ENCODE results near the gene SLC6A6.

SLC6A6 gene

GRCh38 chr3:14521611-14522010 lies 119.2 kb downstream of the SLC6A6 start:
- ATAC-seq (replicated peaks) (no peak), DNase-seq (no peak)
- H3K27me3 Mint-ChIP-seq: peaks cover 26 to 77% of the 10 kb centered on the region in 2 donors
- no peak overlapping the region for H3K4me3 Mint-ChIP-seq
- no peaks in the 10 kb centered on the region for H3K9me3 Mint-ChIP-seq
- no peak overlapping the region for H3K27ac Mint-ChIP-seq
- H3K4me1 Mint-ChIP-seq (ENCODE audit: low read depth in 2 of 2): no peaks in the 10 kb centered on the region
- H3K36me3 Mint-ChIP-seq (ENCODE audit: insufficient read depth): no peaks in the 10 kb centered on the region

GRCh38 chr3:14522129-14522691 lies 119.8 kb downstream of the SLC6A6 start:
- Mint-ChIP-seq H3K27me3 (peaks cover 32 to 77% of the 10 kb centered on the region in 2 donors), H3K9me3 (no peaks in the 10 kb centered on the region), H3K4me3 (no peak overlapping the region), H3K4me1 (ENCODE audit: low read depth in 2 of 2) (no peaks in the 10 kb centered on the region), H3K27ac (no peak overlapping the region), H3K36me3 (ENCODE audit: insufficient read depth) (no peaks in the 10 kb centered on the region)
- DNase-seq: no peak
- ATAC-seq (replicated peaks): no peak

GRCh38 chr3:14522768-14523167 lies 120.4 kb downstream of the SLC6A6 start:
- H3K4me3 Mint-ChIP-seq: no peak overlapping the region
- H3K36me3 Mint-ChIP-seq (ENCODE audit: insufficient read depth): no peaks in the 10 kb centered on the region
- H3K4me1 Mint-ChIP-seq (ENCODE audit: low read depth in 2 of 2): no peaks in the 10 kb centered on the region
- H3K27ac Mint-ChIP-seq: no peak overlapping the region
- H3K27me3 Mint-ChIP-seq: peaks cover 33 to 77% of the 10 kb centered on the region in 2 donors
- ATAC-seq (replicated peaks) (no peak), DNase-seq (no peak)
- no peaks in the 10 kb centered on the region for H3K9me3 Mint-ChIP-seq

- Mint-ChIP-seq H3K36me3 (ENCODE audit: insufficient read depth) (no peaks in the 10 kb centered on the region), H3K27ac (no peak overlapping the region), H3K27me3 (peaks cover 33 to 74% of the 10 kb centered on the region in 2 donors), H3K4me3 (no peak overlapping the region), H3K9me3 (no peaks in the 10 kb centered on the region), H3K4me1 (ENCODE audit: low read depth in 2 of 2) (no peaks in the 10 kb centered on the region)
- DNase-seq (no peak), ATAC-seq (replicated peaks) (no peak)
Measured at GRCh38 chr3:14523792-14524191, 121.4 kb downstream of the SLC6A6 start.

- no peak for DNase-seq
- peaks cover 33 to 68% of the 10 kb centered on the region in 2 donors for H3K27me3 Mint-ChIP-seq
- no peak overlapping the region for H3K4me3 Mint-ChIP-seq
- no peaks in the 10 kb centered on the region for H3K36me3 Mint-ChIP-seq (ENCODE audit: insufficient read depth)
- ATAC-seq (replicated peaks): no peak
- no peak overlapping the region for H3K27ac Mint-ChIP-seq
- H3K9me3 Mint-ChIP-seq: no peaks in the 10 kb centered on the region
- no peaks in the 10 kb centered on the region for H3K4me1 Mint-ChIP-seq (ENCODE audit: low read depth in 2 of 2)
Measured at GRCh38 chr3:14524311-14524711, 121.9 kb downstream of the SLC6A6 start.

GRCh38 chr3:14524920-14525660 lies 122.7 kb downstream of the SLC6A6 start:
- no peak for ATAC-seq (replicated peaks)
- Mint-ChIP-seq H3K36me3 (ENCODE audit: insufficient read depth) (no peaks in the 10 kb centered on the region), H3K9me3 (no peaks in the 10 kb centered on the region), H3K4me1 (ENCODE audit: low read depth in 2 of 2) (no peaks in the 10 kb centered on the region), H3K4me3 (no peak overlapping the region), H3K27me3 (peaks cover 41 to 64% of the 10 kb centered on the region in 2 donors), H3K27ac (no peak overlapping the region)
- DNase-seq: no peak

- Mint-ChIP-seq H3K9me3 (no peaks in the 10 kb centered on the region), H3K36me3 (ENCODE audit: insufficient read depth) (no peaks in the 10 kb centered on the region), H3K4me3 (no peak overlapping the region), H3K27me3 (peaks cover 47 to 67% of the 10 kb centered on the region in 2 donors), H3K27ac (no peak overlapping the region), H3K4me1 (ENCODE audit: low read depth in 2 of 2) (no peaks in the 10 kb centered on the region)
- DNase-seq: no peak
- ATAC-seq (replicated peaks): no peak
Measured at GRCh38 chr3:14525685-14526631, 123.6 kb downstream of the SLC6A6 start.

- DNase-seq (no peak), ATAC-seq (replicated peaks) (no peak)
- Mint-ChIP-seq H3K27me3 (peaks cover 51 to 68% of the 10 kb centered on the region in 2 donors), H3K4me3 (no peak overlapping the region), H3K27ac (no peak overlapping the region), H3K4me1 (ENCODE audit: low read depth in 2 of 2) (no peaks in the 10 kb centered on the region), H3K36me3 (ENCODE audit: insufficient read depth) (no peaks in the 10 kb centered on the region), H3K9me3 (no peaks in the 10 kb centered on the region)
Measured at GRCh38 chr3:14528081-14528480, 125.7 kb downstream of the SLC6A6 start.

- ATAC-seq (replicated peaks): no peak
- no peaks in the 10 kb centered on the region for H3K4me1 Mint-ChIP-seq (ENCODE audit: low read depth in 2 of 2)
- no peak overlapping the region for H3K4me3 Mint-ChIP-seq
- peaks cover 44 to 55% of the 10 kb centered on the region in 2 donors for H3K27me3 Mint-ChIP-seq
- no peaks in the 10 kb centered on the region for H3K9me3 Mint-ChIP-seq
- H3K27ac Mint-ChIP-seq: no peak overlapping the region
- DNase-seq: no peak
- no peaks in the 10 kb centered on the region for H3K36me3 Mint-ChIP-seq (ENCODE audit: insufficient read depth)
Measured at GRCh38 chr3:14531856-14532395, 129.5 kb downstream of the SLC6A6 start.

GRCh38 chr3:14532691-14533456 lies 130.5 kb downstream of the SLC6A6 start:
- Mint-ChIP-seq H3K4me1 (ENCODE audit: low read depth in 2 of 2) (no peaks in the 10 kb centered on the region), H3K27ac (no peak overlapping the region), H3K27me3 (peaks cover 40 to 46% of the 10 kb centered on the region in 2 donors), H3K9me3 (no peaks in the 10 kb centered on the region), H3K4me3 (no peak overlapping the region), H3K36me3 (ENCODE audit: insufficient read depth) (no peaks in the 10 kb centered on the region)
- no peak for ATAC-seq (replicated peaks)
- DNase-seq: no peak

- no peak overlapping the region for H3K27ac Mint-ChIP-seq
Measured at GRCh38 chr3:14533457-14533958, 131.1 kb downstream of the SLC6A6 start.

GRCh38 chr3:14534516-14535191 lies 132.2 kb downstream of the SLC6A6 start:
- no peaks in the 10 kb centered on the region for H3K4me1 Mint-ChIP-seq (ENCODE audit: low read depth in 2 of 2)
- DNase-seq (no peak), ATAC-seq (replicated peaks) (no peak)
- H3K36me3 Mint-ChIP-seq (ENCODE audit: insufficient read depth): no peaks in the 10 kb centered on the region
- no peak overlapping the region for H3K4me3 Mint-ChIP-seq
- H3K9me3 Mint-ChIP-seq: no peaks in the 10 kb centered on the region
- H3K27ac Mint-ChIP-seq: no peak overlapping the region
- peaks cover 37 to 40% of the 10 kb centered on the region in 2 donors for H3K27me3 Mint-ChIP-seq

More at GRCh38 chr3:14533457-14533958, 131.1 kb downstream of the SLC6A6 start:
- Mint-ChIP-seq H3K27me3 (peaks cover 40% of the 10 kb centered on the region in 2 donors), H3K9me3 (no peaks in the 10 kb centered on the region), H3K4me1 (ENCODE audit: low read depth in 2 of 2) (no peaks in the 10 kb centered on the region), H3K4me3 (no peak overlapping the region), H3K36me3 (ENCODE audit: insufficient read depth) (no peaks in the 10 kb centered on the region)
- ATAC-seq (replicated peaks) (no peak), DNase-seq (no peak)
